ENCODE measurements around the gene BMPR1B. TPM values are rescaled to one million over a fixed set of nuclear protein-coding genes. Genes with fewer than 3 reads are reported as not detected.

BMPR1B gene
- total and polyA plus RNA-seq, 9 of the 15 experiments (the other 6 are each of a cell fraction or from before 2014, with no cell fraction given): 0.01 TPM; not detected in 8

DNA sequence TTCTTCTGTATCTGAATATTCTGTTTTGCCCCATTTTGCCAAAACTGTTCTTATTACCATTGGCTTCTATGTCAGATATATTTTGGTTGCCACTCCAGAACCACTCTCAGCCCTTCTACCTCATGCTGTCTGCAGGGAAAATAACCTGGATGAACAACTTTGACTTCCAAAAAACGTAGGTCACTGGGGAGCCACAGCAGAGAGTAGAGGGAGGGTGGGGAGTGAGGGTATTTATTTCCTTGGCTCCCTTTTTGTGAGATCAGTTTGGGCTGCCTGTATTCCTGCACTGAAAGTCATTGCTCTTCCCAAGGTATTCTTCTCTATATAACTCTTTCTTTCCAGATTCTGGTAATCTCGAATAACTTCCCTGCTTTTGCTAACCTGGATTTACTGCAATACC, 6.3 kb downstream of the BMPR1B start:
- H3K36me3 ChIP-seq (ENCODE audit: control insufficient read depth, insufficient read depth, low read length): no peaks in the 10 kb centered on the region
- TF ChIP-seq RNF2 (IDR thresholded peaks at IDR 0.05) (no peak), RBM25 (IDR thresholded peaks at IDR 0.05; ENCODE audit: low read depth, low read length, severe bottlenecking) (peak; percentile 64)
- no peak overlapping the region for H3K4me2 ChIP-seq (ENCODE audit: insufficient read depth, low read length)
- no peak overlapping the region for H3K9ac ChIP-seq (ENCODE audit: insufficient read depth in 1 of 2, low read depth in 2 of 2, low read length in 2 of 2)
- ChIA-PET POLR2A (no interaction called here), CTCF (ENCODE audit: low intra/inter-chr PET ratio) (no interaction called here)
- no peak overlapping the region for H2AFZ ChIP-seq (ENCODE audit: low read depth, low read length)
- no peak for ATAC-seq
- WGBS (ENCODE audit: insufficient coverage, low coverage, missing lambda C conversion rate): 0% methylated on average over 2 of the region's 2 CpGs
- no peaks in the 10 kb centered on the region for H4K20me1 ChIP-seq (replicated peaks; ENCODE audit: control insufficient read depth, insufficient read depth, low read length)
- no peaks in the 10 kb centered on the region for H3K9me1 ChIP-seq (ENCODE audit: control insufficient read depth, insufficient read depth, low read length)
- FAIRE-seq: no peak
- H3K4me1 ChIP-seq (replicated peaks in 1 of 2; ENCODE audit: control insufficient read depth in 2 of 2, insufficient read depth in 2 of 2, low read length in 2 of 2): no peaks in the 10 kb centered on the region
- intact Hi-C loops (cut with micrococcal nuclease): no loop called here
- H3K79me2 ChIP-seq (ENCODE audit: control insufficient read depth, insufficient read depth, low read length): no peaks in the 10 kb centered on the region
- H3K4me3 ChIP-seq: no peak overlapping the region
- 0 out of 5 replicates have a peak, but pooled peaks cover 0 to 2% of the 10 kb centered on the region in 2 experiments for H3K27me3 ChIP-seq (ENCODE audit: control insufficient read depth in 2 of 2, insufficient read depth in 2 of 2, low read length in 2 of 2)
- H3K27ac ChIP-seq (ENCODE audit: extremely low read depth, low read depth, low read length): no peak overlapping the region
- no peaks in the 10 kb centered on the region for H3K9me3 ChIP-seq (replicated peaks; ENCODE audit: control insufficient read depth, insufficient read depth, low read depth, low read length)
- in situ Hi-C loops (cut with MboI): no loop called here
- DNase-seq (ENCODE audit: extremely low read depth in 1 of 4, low spot score in 3 of 4): no peak
- no TSS peak for BruUV-seq (replicated peaks)

DNA sequence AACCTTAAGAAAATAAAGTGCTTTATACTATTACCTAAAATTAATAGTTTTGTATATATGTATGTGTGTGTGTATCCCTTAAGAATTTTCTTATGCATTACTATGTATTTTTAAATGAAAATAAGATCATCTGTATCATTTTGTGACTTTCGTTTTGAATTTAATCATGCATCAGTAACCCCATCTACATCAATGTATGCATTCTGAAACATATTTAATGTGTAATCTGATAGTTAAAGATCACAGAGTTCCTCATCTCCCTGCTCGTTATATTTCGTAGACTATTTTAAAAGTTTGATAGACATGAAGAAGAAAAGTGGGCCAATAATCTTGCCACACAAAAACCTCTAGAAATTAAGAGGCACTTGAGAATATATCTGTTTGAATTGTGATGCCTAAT, 7.4 kb downstream of the BMPR1B start:
- no peaks in the 10 kb centered on the region for H3K27me3 ChIP-seq (ENCODE audit: control insufficient read depth in 2 of 2, insufficient read depth in 2 of 2, low read length in 2 of 2)
- no peaks in the 10 kb centered on the region for H3K36me3 ChIP-seq (ENCODE audit: control insufficient read depth, insufficient read depth, low read length)
- no peak for ATAC-seq
- intact Hi-C loops (cut with micrococcal nuclease) (no loop called here), in situ Hi-C loops (cut with MboI) (no loop called here)
- ChIA-PET CTCF (ENCODE audit: low intra/inter-chr PET ratio) (no interaction called here), POLR2A (no interaction called here)
- FAIRE-seq: no peak
- no peaks in the 10 kb centered on the region for H3K4me1 ChIP-seq (replicated peaks in 1 of 2; ENCODE audit: control insufficient read depth in 2 of 2, insufficient read depth in 2 of 2, low read length in 2 of 2)
- H2AFZ ChIP-seq (ENCODE audit: low read depth, low read length): no peak overlapping the region
- no peaks in the 10 kb centered on the region for H3K9me1 ChIP-seq (ENCODE audit: control insufficient read depth, insufficient read depth, low read length)
- 0% methylated on average over 3 of the region's 3 CpGs for WGBS (ENCODE audit: insufficient coverage, low coverage, missing lambda C conversion rate)
- no peaks in the 10 kb centered on the region for H3K9me3 ChIP-seq (replicated peaks; ENCODE audit: control insufficient read depth, insufficient read depth, low read depth, low read length)
- no peaks in the 10 kb centered on the region for H3K79me2 ChIP-seq (ENCODE audit: control insufficient read depth, insufficient read depth, low read length)
- H3K27ac ChIP-seq (ENCODE audit: extremely low read depth, low read depth, low read length): no peak overlapping the region
- H3K9ac ChIP-seq (ENCODE audit: insufficient read depth in 1 of 2, low read depth in 2 of 2, low read length in 2 of 2): no peak overlapping the region
- no peak overlapping the region for H3K4me3 ChIP-seq
- TF ChIP-seq ZNF639 (CRISPR knock-in tag; conservative IDR thresholded peaks at IDR 0.05 in 1 of 2, IDR thresholded peaks at IDR 0.05 in 1 of 2) (no peak), FOXJ2 (tag; IDR thresholded peaks at IDR 0.05) (no peak), PTRF (tag; IDR thresholded peaks at IDR 0.05) (no peak), CBX8 (IDR thresholded peaks at IDR 0.05; ENCODE audit: borderline replicate concordance, extremely low read depth, low read depth, low read length, poor library complexity, severe bottlenecking) (no peak), NR2C1 (IDR thresholded peaks at IDR 0.05) (no peak), NR2C1 (tag; IDR thresholded peaks at IDR 0.05) (no peak)
- TF ChIP-seq, protein P1, sequence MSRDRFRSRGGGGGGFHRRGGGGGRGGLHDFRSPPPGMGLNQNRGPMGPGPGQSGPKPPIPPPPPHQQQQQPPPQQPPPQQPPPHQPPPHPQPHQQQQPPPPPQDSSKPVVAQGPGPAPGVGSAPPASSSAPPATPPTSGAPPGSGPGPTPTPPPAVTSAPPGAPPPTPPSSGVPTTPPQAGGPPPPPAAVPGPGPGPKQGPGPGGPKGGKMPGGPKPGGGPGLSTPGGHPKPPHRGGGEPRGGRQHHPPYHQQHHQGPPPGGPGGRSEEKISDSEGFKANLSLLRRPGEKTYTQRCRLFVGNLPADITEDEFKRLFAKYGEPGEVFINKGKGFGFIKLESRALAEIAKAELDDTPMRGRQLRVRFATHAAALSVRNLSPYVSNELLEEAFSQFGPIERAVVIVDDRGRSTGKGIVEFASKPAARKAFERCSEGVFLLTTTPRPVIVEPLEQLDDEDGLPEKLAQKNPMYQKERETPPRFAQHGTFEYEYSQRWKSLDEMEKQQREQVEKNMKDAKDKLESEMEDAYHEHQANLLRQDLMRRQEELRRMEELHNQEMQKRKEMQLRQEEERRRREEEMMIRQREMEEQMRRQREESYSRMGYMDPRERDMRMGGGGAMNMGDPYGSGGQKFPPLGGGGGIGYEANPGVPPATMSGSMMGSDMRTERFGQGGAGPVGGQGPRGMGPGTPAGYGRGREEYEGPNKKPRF (IDR thresholded peaks at IDR 0.05; ENCODE audit: low read depth, low read length): no peak
- no peak for DNase-seq (ENCODE audit: extremely low read depth in 1 of 4, low spot score in 3 of 4)
- H3K4me2 ChIP-seq (ENCODE audit: insufficient read depth, low read length): no peak overlapping the region
- no TSS peak for BruUV-seq (replicated peaks)
- H4K20me1 ChIP-seq (replicated peaks; ENCODE audit: control insufficient read depth, insufficient read depth, low read length): no peaks in the 10 kb centered on the region
